ENCODE measurements around the gene LEFTY1.

The LEFTY1 gene

DNA sequence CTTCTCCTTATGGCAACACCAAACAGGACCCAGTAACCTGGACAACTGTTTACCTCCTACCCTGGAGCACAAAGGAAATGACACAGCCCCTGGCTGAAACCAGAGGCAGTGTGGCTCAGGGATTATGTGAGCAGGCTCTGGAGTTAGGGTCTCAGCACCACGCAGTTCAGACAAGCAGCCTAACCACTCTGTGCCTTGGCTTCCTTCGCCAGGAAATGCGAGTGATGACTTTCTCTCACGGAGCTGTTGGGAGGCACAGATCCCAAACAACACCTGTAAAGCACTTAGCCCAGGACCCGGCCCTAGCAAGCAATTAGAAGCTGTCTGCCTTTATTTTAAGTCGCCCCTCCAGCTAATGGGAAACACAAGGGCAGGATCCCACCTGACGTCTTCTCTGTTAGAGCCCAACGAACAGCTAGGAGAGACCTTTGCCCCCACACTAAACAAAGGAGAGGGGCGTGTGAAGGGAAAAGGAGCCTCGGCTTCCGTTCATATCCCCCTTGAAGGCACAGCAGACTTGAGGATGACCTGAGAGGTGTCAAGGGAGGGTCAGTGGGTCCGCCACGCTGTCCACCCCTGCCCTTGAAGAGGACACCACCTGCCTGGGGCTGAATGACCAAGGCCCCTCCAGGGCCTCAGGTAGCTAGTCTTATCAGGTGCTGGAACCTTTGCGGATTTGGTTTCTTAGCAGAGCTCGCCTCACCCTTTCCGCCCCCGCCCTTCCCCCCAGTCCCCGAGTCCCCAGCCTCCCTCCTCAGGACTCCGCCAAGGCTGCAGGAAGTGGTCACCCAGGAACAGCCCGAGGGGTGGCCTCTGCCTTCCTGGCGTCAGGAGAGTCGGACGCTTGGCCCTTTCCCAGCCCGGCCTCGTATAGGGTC is 7.6 kb downstream of the LEFTY1 start:
- H4K8ac ChIP-seq (ENCODE audit: low read depth, low read length): peak overlapping the region; percentile 90
- H3K27ac ChIP-seq (ENCODE audit: low read depth, low read length): peak overlapping the region; percentile 62
- peak overlapping the region; percentile 79 for H3K4me2 ChIP-seq (ENCODE audit: low read length)
- H2BK12ac ChIP-seq (ENCODE audit: low read length): peak overlapping the region; percentile 38
- H2AFZ ChIP-seq (ENCODE audit: insufficient read depth, low read length, poor library complexity): peak overlapping the region; percentile 88
- peak overlapping the region; percentile 97 for H3K18ac ChIP-seq (ENCODE audit: low read length)
- peak overlapping the region; percentile 78 for H2BK5ac ChIP-seq (ENCODE audit: low read depth, low read length, poor library complexity)
- peaks cover 0 to 3% of the 10 kb centered on the region in 2 experiments for H3K36me3 ChIP-seq (ENCODE audit: control insufficient read depth in 1 of 2, insufficient read depth in 2 of 2, low read length in 2 of 2)
- WGBS (ENCODE audit: extremely low coverage, insufficient coverage, insufficient read length): no CpG with 5 or more reads among the region's 25 CpGs
- H3K79me2 ChIP-seq (ENCODE audit: control insufficient read depth, insufficient read depth, low read length, poor library complexity): peaks cover 9% of the 10 kb centered on the region
- peaks cover 18% of the 10 kb centered on the region for H3K79me1 ChIP-seq (ENCODE audit: low read length)
- H2BK120ac ChIP-seq (ENCODE audit: insufficient read depth, low read length, poor library complexity): peak overlapping the region; percentile 97
- H4K12ac ChIP-seq (ENCODE audit: low read depth, low read length): peak overlapping the region; percentile 92
- H3K9ac ChIP-seq (ENCODE audit: low read length): peak overlapping the region; percentile 59
- DNase-seq: peak in 1 of 2 donors; percentile 6
- H3K14ac ChIP-seq (ENCODE audit: low read length): peak overlapping the region; percentile 97
- no peaks in the 10 kb centered on the region for H3K27me3 ChIP-seq (ENCODE audit: insufficient read depth, low read length)
- H2AK5ac ChIP-seq (ENCODE audit: low read length): peak overlapping the region; percentile 55
- H3K4me1 ChIP-seq (ENCODE audit: control insufficient read depth in 1 of 2, insufficient read depth in 2 of 2, low read length in 2 of 2): peaks cover 14 to 15% of the 10 kb centered on the region in 2 experiments
- H3K4me3 ChIP-seq (ENCODE audit: low read depth, low read length): peak overlapping the region; percentile 80
- H3K4ac ChIP-seq (ENCODE audit: low read depth, low read length): peak overlapping the region; percentile 66
- no peak overlapping the region for H3K23ac ChIP-seq (ENCODE audit: low read length)
- H3K9me3 ChIP-seq (ENCODE audit: insufficient read depth, low read depth, low read length): no peaks in the 10 kb centered on the region
- peak overlapping the region; percentile 96 for H4K91ac ChIP-seq (ENCODE audit: low read depth, low read length)

DNA sequence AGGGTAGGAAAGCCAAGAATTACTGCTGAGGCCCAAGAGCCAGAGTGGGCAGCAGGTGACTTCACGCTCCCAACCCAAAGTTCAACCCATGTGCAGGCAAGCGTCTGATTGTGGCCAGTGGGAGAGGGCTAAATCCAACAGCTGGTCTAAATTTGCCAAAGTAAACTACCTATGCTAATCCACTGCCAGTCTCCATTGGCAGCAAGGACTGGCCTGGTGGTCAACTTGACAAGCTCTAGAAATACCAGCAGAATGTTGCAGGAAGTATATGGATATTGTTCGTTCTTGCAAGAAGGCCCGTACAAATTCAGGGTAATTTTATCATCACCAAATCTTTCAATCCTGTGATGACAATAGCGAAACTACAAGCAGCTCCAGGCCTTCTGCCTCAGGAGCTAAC is 8.3 kb downstream of the LEFTY1 start:
- H2BK120ac ChIP-seq (ENCODE audit: insufficient read depth, low read length, poor library complexity): no peak overlapping the region
- H3K4me1 ChIP-seq (ENCODE audit: control insufficient read depth in 1 of 2, insufficient read depth in 2 of 2, low read length in 2 of 2): peaks cover 19% of the 10 kb centered on the region in 2 experiments
- H3K79me1 ChIP-seq (ENCODE audit: low read length): peaks cover 20% of the 10 kb centered on the region
- no peak overlapping the region for H3K4me3 ChIP-seq (ENCODE audit: low read depth, low read length)
- no peak overlapping the region for H2BK5ac ChIP-seq (ENCODE audit: low read depth, low read length, poor library complexity)
- no peak overlapping the region for H2BK12ac ChIP-seq (ENCODE audit: low read length)
- H3K9ac ChIP-seq (ENCODE audit: low read length): no peak overlapping the region
- H3K4ac ChIP-seq (ENCODE audit: low read depth, low read length): no peak overlapping the region
- peaks cover 9% of the 10 kb centered on the region for H3K79me2 ChIP-seq (ENCODE audit: control insufficient read depth, insufficient read depth, low read length, poor library complexity)
- H2AK5ac ChIP-seq (ENCODE audit: low read length): no peak overlapping the region
- H3K14ac ChIP-seq (ENCODE audit: low read length): no peak overlapping the region
- no peak overlapping the region for H4K91ac ChIP-seq (ENCODE audit: low read depth, low read length)
- H2AFZ ChIP-seq (ENCODE audit: insufficient read depth, low read length, poor library complexity): no peak overlapping the region
- peak overlapping the region; percentile 79 for H3K4me2 ChIP-seq (ENCODE audit: low read length)
- no peak for DNase-seq
- no CpG with 5 or more reads among the region's 5 CpGs for WGBS (ENCODE audit: extremely low coverage, insufficient coverage, insufficient read length)
- no peak overlapping the region for H4K8ac ChIP-seq (ENCODE audit: low read depth, low read length)
- no peaks in the 10 kb centered on the region for H3K27me3 ChIP-seq (ENCODE audit: insufficient read depth, low read length)
- no peak overlapping the region for H3K18ac ChIP-seq (ENCODE audit: low read length)
- no peak overlapping the region for H3K23ac ChIP-seq (ENCODE audit: low read length)
- H4K12ac ChIP-seq (ENCODE audit: low read depth, low read length): no peak overlapping the region
- H3K36me3 ChIP-seq (ENCODE audit: control insufficient read depth in 1 of 2, insufficient read depth in 2 of 2, low read length in 2 of 2): peaks cover 0 to 3% of the 10 kb centered on the region in 2 experiments
- H3K27ac ChIP-seq (ENCODE audit: low read depth, low read length): no peak overlapping the region
- H3K9me3 ChIP-seq (ENCODE audit: insufficient read depth, low read depth, low read length): no peaks in the 10 kb centered on the region

GRCh38 chr1:225880222-225880588 is 8.7 kb downstream of the LEFTY1 start:
- no peaks in the 10 kb centered on the region for H3K9me3 ChIP-seq (ENCODE audit: insufficient read depth, low read depth, low read length)
- no peak overlapping the region for H3K4me3 ChIP-seq (ENCODE audit: low read depth, low read length)
- peaks cover 0 to 3% of the 10 kb centered on the region in 2 experiments for H3K36me3 ChIP-seq (ENCODE audit: control insufficient read depth in 1 of 2, insufficient read depth in 2 of 2, low read length in 2 of 2)
- H3K79me1 ChIP-seq (ENCODE audit: low read length): peaks cover 22% of the 10 kb centered on the region
- H3K9ac ChIP-seq (ENCODE audit: low read length): no peak overlapping the region
- H3K4ac ChIP-seq (ENCODE audit: low read depth, low read length): no peak overlapping the region
- WGBS (ENCODE audit: extremely low coverage, insufficient coverage, insufficient read length): no CpG with 5 or more reads among the region's 2 CpGs
- H3K23ac ChIP-seq (ENCODE audit: low read length): no peak overlapping the region
- no peak overlapping the region for H3K14ac ChIP-seq (ENCODE audit: low read length)
- H4K91ac ChIP-seq (ENCODE audit: low read depth, low read length): no peak overlapping the region
- no peak overlapping the region for H3K18ac ChIP-seq (ENCODE audit: low read length)
- no peak overlapping the region for H4K12ac ChIP-seq (ENCODE audit: low read depth, low read length)
- H2AFZ ChIP-seq (ENCODE audit: insufficient read depth, low read length, poor library complexity): no peak overlapping the region
- H3K4me1 ChIP-seq (ENCODE audit: control insufficient read depth in 1 of 2, insufficient read depth in 2 of 2, low read length in 2 of 2): peaks cover 22% of the 10 kb centered on the region in 2 experiments
- H3K79me2 ChIP-seq (ENCODE audit: control insufficient read depth, insufficient read depth, low read length, poor library complexity): peaks cover 9% of the 10 kb centered on the region
- H2BK12ac ChIP-seq (ENCODE audit: low read length): no peak overlapping the region
- H2AK5ac ChIP-seq (ENCODE audit: low read length): no peak overlapping the region
- H3K27ac ChIP-seq (ENCODE audit: low read depth, low read length): no peak overlapping the region
- no peak overlapping the region for H4K8ac ChIP-seq (ENCODE audit: low read depth, low read length)
- H2BK120ac ChIP-seq (ENCODE audit: insufficient read depth, low read length, poor library complexity): no peak overlapping the region
- no peaks in the 10 kb centered on the region for H3K27me3 ChIP-seq (ENCODE audit: insufficient read depth, low read length)
- no peak for DNase-seq
- H3K4me2 ChIP-seq (ENCODE audit: low read length): no peak overlapping the region
- no peak overlapping the region for H2BK5ac ChIP-seq (ENCODE audit: low read depth, low read length, poor library complexity)

- H2BK120ac ChIP-seq (ENCODE audit: insufficient read depth, low read length, poor library complexity): no peak overlapping the region
- H3K4me2 ChIP-seq (ENCODE audit: low read length): no peak overlapping the region
- no peaks in the 10 kb centered on the region for H3K9me3 ChIP-seq (ENCODE audit: insufficient read depth, low read depth, low read length)
- no peak overlapping the region for H4K91ac ChIP-seq (ENCODE audit: low read depth, low read length)
- peaks cover 25 to 26% of the 10 kb centered on the region in 2 experiments for H3K4me1 ChIP-seq (ENCODE audit: control insufficient read depth in 1 of 2, insufficient read depth in 2 of 2, low read length in 2 of 2)
- H3K18ac ChIP-seq (ENCODE audit: low read length): no peak overlapping the region
- H3K27ac ChIP-seq (ENCODE audit: low read depth, low read length): no peak overlapping the region
- peaks cover 25% of the 10 kb centered on the region for H3K79me1 ChIP-seq (ENCODE audit: low read length)
- no peak overlapping the region for H3K4ac ChIP-seq (ENCODE audit: low read depth, low read length)
- H2AK5ac ChIP-seq (ENCODE audit: low read length): no peak overlapping the region
- DNase-seq: no peak
- H3K14ac ChIP-seq (ENCODE audit: low read length): no peak overlapping the region
- peaks cover 9% of the 10 kb centered on the region for H3K79me2 ChIP-seq (ENCODE audit: control insufficient read depth, insufficient read depth, low read length, poor library complexity)
- H2BK5ac ChIP-seq (ENCODE audit: low read depth, low read length, poor library complexity): no peak overlapping the region
- H2BK12ac ChIP-seq (ENCODE audit: low read length): no peak overlapping the region
- no peak overlapping the region for H2AFZ ChIP-seq (ENCODE audit: insufficient read depth, low read length, poor library complexity)
- no peaks in the 10 kb centered on the region for H3K27me3 ChIP-seq (ENCODE audit: insufficient read depth, low read length)
- H4K12ac ChIP-seq (ENCODE audit: low read depth, low read length): no peak overlapping the region
- H3K23ac ChIP-seq (ENCODE audit: low read length): no peak overlapping the region
- H3K9ac ChIP-seq (ENCODE audit: low read length): no peak overlapping the region
- no peak overlapping the region for H3K4me3 ChIP-seq (ENCODE audit: low read depth, low read length)
- H4K8ac ChIP-seq (ENCODE audit: low read depth, low read length): no peak overlapping the region
- no CpG with 5 or more reads among the region's 8 CpGs for WGBS (ENCODE audit: extremely low coverage, insufficient coverage, insufficient read length)
- H3K36me3 ChIP-seq (ENCODE audit: control insufficient read depth in 1 of 2, insufficient read depth in 2 of 2, low read length in 2 of 2): peaks cover 0 to 3% of the 10 kb centered on the region in 2 experiments
Observed at GRCh38 chr1:225879521-225880221, 9.3 kb downstream of the LEFTY1 start.
